ENCODE measurements around the gene RUNX2. TPM values are rescaled to one million over a fixed set of nuclear protein-coding genes. Genes with fewer than 3 reads are reported as not detected.

The RUNX2 gene
- total and polyA plus RNA-seq, 3 donors from 2014 or later, result 2.9 to 6.0 (median 4.3) TPM

GRCh38 chr6:45420083-45420908 lies 92.2 kb downstream of the RUNX2 start:
- Histone ChIP-seq H3K27me3 (no peaks in the 10 kb centered on the region), H3K9me3 (no peaks in the 10 kb centered on the region), H3K4me3 (peak overlapping the region; percentile 12 to 25), H3K4me1 (peaks cover 12% of the 10 kb centered on the region), H3K36me3 (ENCODE audit: low read depth, missing control alignments) (no peaks in the 10 kb centered on the region), H3K27ac (no peak overlapping the region)
- DNase-seq, result no peak
- TF ChIP-seq CTCF (IDR thresholded peaks at IDR 0.05) (no peak), POLR2A (IDR thresholded peaks at IDR 0.05) (no peak)
- intact Hi-C loops (cut with DNase I; ENCODE audit: low total_unique reads), result loop anchor here (10.0 kb wide), 1 partner anchor 295 kb away; no protein-coding TSS in a partner anchor
- WGBS, 2 donors, result 21 to 28% methylated on average over 31 to 40 of the region's 40 CpGs

GRCh38 chr6:45420909-45421708 lies 93.0 kb downstream of the RUNX2 start:
- Histone ChIP-seq H3K27me3 (no peaks in the 10 kb centered on the region), H3K4me3 (peak overlapping the region; percentile 59 to 72), H3K36me3 (ENCODE audit: low read depth, missing control alignments) (no peaks in the 10 kb centered on the region), H3K4me1 (peaks cover 12% of the 10 kb centered on the region), H3K9me3 (no peaks in the 10 kb centered on the region), H3K27ac (no peak overlapping the region)
- WGBS, 2 donors, result 15 to 24% methylated on average over 14 to 19 of the region's 19 CpGs
- DNase-seq, result no peak
- intact Hi-C loops (cut with DNase I; ENCODE audit: low total_unique reads), result loop anchor here (10.0 kb wide), 1 partner anchor 294 kb away; no protein-coding TSS in a partner anchor
- TF ChIP-seq CTCF (IDR thresholded peaks at IDR 0.05) (no peak), POLR2A (IDR thresholded peaks at IDR 0.05) (no peak)

- peak; percentile 45 for DNase-seq
- TF ChIP-seq POLR2A (IDR thresholded peaks at IDR 0.05), result no peak
- TF ChIP-seq CTCF (IDR thresholded peaks at IDR 0.05), result no peak
- Histone ChIP-seq H3K27ac (peak overlapping the region in 1 of 2 donors; percentile 68), H3K9me3 (no peaks in the 10 kb centered on the region), H3K4me1 (peaks cover 12% of the 10 kb centered on the region), H3K36me3 (ENCODE audit: low read depth, missing control alignments) (no peaks in the 10 kb centered on the region), H3K4me3 (peak overlapping the region; percentile 59 to 72), H3K27me3 (no peaks in the 10 kb centered on the region)
- intact Hi-C loops (cut with DNase I; ENCODE audit: low total_unique reads), result loop anchor here (10.0 kb wide), 1 partner anchor 293 kb away; no protein-coding TSS in a partner anchor
- WGBS, 2 donors, result 1% methylated on average over 82 to 83 of the region's 83 CpGs
These were observed 93.8 kb downstream of the RUNX2 start for GRCh38 chr6:45421709-45422502.

- 1 to 2% methylated on average over 7 to 50 of the region's 55 CpGs for WGBS, 2 donors
- Histone ChIP-seq H3K27me3 (no peaks in the 10 kb centered on the region), H3K4me1 (peaks cover 12% of the 10 kb centered on the region), H3K27ac (peak overlapping the region; percentile 68 to 70), H3K9me3 (no peaks in the 10 kb centered on the region), H3K36me3 (ENCODE audit: low read depth, missing control alignments) (no peaks in the 10 kb centered on the region), H3K4me3 (peak overlapping the region; percentile 59 to 72)
- DNase-seq, result peak; percentile 23
- intact Hi-C loops (cut with DNase I; ENCODE audit: low total_unique reads), result loop anchor here (10.0 kb wide), 1 partner anchor 292 kb away; no protein-coding TSS in a partner anchor
- TF ChIP-seq CTCF (IDR thresholded peaks at IDR 0.05) (no peak), POLR2A (IDR thresholded peaks at IDR 0.05) (no peak)
These were observed 94.5 kb downstream of the RUNX2 start for GRCh38 chr6:45422503-45423110.

All from testis (tissue), 3 donors.